GM12801 (cell line): ENCODE results near the gene RHBDD3.

Experiments
- TF ChIP-seq, protein P1 (sequence below): IDR thresholded peaks from one replicate; pipeline ENCODE4 v1.5.1; 2011; ENCODE audit warnings: control low read depth; ENCODE audit not compliant: insufficient read length; ENCODE audit errors: extremely low read depth

RHBDD3 gene

DNA sequence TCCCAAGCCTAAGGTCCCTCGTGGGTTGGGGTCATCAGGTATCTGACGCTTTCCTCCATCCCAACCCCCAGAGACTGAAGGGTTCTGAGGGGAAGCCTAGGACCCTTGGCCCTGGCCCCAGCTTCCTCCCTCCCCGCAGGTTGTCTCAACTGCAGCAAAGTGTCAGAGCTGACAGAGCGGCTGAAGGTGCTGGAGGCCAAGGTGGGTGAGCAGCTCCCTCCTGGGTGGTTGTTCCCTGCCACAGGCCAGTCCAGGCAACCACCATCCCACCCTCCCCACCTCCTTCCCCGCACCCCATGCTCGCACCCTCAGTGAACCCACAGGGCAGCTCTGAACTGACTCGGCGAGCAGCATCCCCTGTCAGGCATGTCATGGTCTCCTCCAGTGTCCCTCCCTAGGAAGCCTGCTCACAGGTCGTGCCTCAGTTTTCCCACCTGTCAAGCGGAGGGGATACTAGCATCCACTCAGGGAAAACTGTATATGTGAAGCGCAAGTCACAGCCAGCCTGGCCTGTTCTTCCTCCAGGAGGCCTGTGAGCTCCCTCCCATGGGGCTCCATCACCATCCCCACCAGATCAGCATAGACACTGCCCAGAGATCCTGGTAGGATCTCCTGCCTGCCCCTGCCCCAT is 41.3 kb downstream of the RHBDD3 start:
- TF ChIP-seq, protein P1, sequence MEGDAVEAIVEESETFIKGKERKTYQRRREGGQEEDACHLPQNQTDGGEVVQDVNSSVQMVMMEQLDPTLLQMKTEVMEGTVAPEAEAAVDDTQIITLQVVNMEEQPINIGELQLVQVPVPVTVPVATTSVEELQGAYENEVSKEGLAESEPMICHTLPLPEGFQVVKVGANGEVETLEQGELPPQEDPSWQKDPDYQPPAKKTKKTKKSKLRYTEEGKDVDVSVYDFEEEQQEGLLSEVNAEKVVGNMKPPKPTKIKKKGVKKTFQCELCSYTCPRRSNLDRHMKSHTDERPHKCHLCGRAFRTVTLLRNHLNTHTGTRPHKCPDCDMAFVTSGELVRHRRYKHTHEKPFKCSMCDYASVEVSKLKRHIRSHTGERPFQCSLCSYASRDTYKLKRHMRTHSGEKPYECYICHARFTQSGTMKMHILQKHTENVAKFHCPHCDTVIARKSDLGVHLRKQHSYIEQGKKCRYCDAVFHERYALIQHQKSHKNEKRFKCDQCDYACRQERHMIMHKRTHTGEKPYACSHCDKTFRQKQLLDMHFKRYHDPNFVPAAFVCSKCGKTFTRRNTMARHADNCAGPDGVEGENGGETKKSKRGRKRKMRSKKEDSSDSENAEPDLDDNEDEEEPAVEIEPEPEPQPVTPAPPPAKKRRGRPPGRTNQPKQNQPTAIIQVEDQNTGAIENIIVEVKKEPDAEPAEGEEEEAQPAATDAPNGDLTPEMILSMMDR, result no peak

DNA sequence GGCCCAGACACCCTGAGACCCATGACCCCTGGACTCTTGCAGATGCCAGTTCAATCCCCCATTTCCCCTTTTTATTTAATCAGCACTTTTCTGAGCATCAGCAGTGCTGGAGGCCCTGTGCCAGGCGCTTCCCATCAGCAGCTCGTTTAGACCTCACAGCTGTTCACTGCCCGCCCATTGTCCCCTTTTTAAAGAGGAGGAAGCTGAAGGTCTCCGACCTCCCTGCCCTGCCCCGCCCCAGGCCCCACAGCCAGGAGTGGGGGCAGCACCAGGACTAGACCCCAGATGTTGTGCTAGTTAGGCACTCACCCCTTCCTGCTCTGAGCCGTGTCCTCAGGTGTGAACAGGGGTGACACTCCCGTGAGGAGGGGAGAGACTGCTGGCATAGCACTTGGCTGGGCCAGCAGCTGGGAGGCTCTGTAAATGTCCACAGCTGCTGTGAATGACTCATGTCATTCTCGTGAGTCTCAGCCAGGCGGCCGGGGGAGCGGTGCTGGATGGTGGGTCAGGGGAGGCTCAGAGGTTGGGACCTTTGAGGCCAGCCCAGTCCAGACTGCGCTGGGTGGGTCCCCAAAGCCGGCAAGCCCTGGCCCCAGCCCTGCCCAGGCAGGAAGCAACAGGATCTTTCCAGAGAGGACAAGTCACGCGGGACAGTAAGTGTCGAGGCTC is 42.2 kb downstream of the RHBDD3 start:
- TF ChIP-seq, protein P1, result no peak

DNA sequence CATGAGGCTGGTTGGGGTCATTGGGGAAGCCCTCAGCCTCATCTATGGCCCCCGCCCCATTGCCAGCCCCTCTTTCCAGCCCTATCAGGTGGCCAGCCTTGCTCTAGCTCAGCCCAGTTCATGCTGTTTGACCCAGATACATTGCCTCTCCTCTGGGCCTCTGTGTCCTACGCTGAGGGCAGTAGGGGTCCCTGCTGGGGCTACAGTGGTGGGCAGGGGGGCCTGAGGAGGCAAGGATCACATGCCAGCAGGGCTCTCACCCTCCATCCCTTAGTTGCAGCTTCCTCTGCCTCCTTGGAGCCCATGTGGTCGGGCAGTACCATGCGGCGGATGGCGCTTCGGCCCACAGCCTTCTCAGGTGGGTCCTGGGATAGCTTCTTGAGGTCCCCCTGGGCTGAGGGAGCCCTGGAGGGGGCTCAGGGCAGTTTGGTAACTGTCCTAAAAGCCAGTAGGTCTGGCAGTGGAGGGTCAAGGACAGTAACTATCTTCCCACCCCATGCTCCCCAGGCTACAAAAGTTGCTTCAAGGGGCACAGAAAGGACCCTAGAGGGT is 42.8 kb downstream of the RHBDD3 start:
- TF ChIP-seq, protein P1, result no peak

DNA sequence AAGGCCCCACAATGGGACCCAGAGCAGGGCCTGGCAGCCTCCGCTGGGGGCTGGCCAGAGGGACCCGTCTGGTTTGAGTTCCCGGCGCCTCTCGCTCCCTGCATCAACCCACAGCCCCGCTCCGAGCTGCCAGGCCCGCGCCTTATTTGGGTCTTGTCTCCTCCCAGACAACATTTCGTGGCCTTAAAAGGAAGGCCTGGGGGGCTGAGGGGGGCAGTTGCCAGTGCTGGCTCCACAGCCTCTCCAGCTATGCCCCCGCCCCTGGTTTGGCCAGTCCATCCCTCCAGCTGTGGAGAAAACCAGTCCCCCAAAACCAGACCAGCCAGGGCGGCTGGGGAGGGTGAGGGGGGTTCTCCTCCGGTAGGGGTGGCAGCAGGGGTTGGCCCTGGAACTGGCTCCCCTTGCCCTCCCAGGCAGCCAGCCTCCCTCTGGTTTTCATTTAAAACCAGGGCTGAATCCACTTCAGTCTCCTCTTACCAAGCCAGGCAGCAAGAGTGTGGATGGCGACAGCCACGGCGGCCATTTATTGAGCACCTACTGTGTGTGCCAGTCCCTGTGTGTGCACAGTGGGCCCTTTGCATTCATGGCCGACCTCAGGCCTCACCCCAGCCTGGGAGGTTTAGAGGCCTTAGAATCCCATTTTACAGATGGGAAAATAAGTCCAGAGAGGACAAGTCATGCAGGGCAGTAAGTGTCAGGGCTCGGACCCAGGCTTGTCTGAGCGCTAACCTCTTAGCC is 43.5 kb downstream of the RHBDD3 start:
- TF ChIP-seq, protein P1, result no peak

DNA sequence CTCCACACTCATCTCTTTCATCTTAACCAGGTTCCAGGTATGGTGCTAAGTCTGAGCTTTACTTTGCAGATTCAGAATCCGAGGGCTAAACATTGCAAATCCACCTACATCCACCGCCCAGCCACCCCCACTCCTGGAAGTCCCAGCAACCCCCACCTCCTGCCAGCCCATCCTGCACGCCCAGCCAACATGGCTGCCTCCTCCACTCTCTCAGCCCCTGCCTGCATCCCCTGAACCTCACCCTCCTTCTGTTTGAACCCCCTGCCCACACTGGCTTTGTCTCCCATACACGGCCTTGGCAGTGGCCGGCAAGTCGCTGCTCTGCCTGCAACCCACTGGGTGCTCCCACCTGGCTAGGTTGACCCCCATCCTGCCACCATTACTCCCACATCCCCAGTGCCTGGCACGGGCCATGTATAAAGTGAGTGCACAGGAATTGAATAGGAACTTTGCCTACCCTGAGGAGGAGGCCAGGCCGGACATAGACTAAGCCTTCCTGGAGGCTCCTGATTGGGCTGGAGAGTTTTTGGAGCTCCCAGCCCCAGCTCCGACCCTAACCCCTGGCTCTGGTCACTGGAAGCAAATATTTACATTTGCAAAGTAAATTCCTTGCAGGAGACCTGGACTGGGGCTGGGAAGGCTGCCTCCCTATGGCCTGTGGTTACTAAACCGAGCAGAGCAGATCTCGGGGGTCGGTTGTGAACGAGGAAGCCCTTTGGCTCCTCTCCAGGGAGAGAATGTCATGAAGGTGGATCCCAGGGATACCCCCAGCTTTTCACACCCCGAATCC is 47.7 kb downstream of the RHBDD3 start:
- TF ChIP-seq, protein P1, result no peak

DNA sequence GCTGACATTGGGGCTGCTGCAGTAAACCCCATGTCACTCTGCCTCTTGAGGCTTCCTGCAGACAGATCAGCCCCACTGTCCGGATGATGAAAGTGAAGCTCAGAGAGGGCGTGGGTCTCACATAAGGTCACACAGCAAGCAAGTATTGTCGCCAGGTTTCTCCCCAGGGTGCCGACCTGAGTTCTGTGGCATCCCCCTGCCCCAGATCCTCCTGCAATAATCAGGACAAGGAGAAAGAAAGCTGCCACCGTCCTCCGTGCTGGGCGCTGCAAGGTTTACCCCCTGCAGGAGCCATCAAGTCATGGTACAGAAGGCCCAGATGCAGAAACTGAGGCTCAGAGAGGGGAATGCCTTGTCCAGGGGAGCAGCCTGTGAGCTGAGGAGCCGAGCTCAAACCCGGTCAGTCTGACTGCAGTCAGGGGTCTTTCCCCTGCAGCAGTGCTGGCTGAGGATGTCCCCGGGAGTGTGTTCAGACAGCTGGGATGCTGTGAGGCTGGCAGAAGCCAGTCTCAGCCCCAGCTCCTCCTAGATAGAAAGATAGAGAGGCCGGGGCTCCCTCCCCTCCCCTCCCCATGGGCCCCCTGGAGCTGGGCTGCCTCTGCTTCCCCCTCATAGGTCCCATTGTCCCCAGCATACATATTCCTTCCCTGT is 48.9 kb downstream of the RHBDD3 start:
- TF ChIP-seq, protein P1, result no peak
